SU-DHL-6 (cell line): Measurements from ENCODE around the gene GORASP2.

Source experiments
- H2AFZ ChIP-seq: fragments of 200-600 bp; sonication (generic); 2 replicates; pipeline ENCODE4 v1.6.1; 2014; ENCODE audit warnings: low read depth, mild to moderate bottlenecking, moderate library complexity, mixed read lengths, antibody characterized with exemption, low read length; ENCODE audit not compliant: severe bottlenecking
- H3F3A ChIP-seq: fragments of 200-600 bp; shearing (Covaris generic); 2 replicates; pipeline ENCODE4 v1.6.0; 2016; ENCODE audit warnings: antibody characterized with exemption, mild to moderate bottlenecking; ENCODE audit not compliant: insufficient read depth
- H3K27ac ChIP-seq: fragments of 200-600 bp; sonication (generic); 2 replicates; pipeline ENCODE4 v1.5.1; 2016; ENCODE audit warnings: low read depth, mild to moderate bottlenecking, low read length, moderate library complexity, mixed read lengths
- H3K27me3 ChIP-seq: fragments of 200-600 bp; sonication (generic), shearing (Covaris generic); 2 replicates; pipeline ENCODE4 v1.6.0; 2014; ENCODE audit warnings: mild to moderate bottlenecking, low read length
- H3K36me3 ChIP-seq: fragments of 200-600 bp; sonication (generic); 2 replicates; pipeline ENCODE4 v1.6.1; 2014; ENCODE audit warnings: mild to moderate bottlenecking, low read length, mixed read lengths
- H3K4me2 ChIP-seq: fragments of 300-600, 200-600 bp; shearing (Covaris generic), sonication (generic); 2 replicates; pipeline ENCODE4 v1.6.0; 2014; ENCODE audit warnings: low read length, low read depth, mild to moderate bottlenecking; ENCODE audit not compliant: poor library complexity, severe bottlenecking
- H3K4me3 ChIP-seq: fragments of 200-600 bp; sonication (generic); 2 replicates; pipeline ENCODE4 v1.5.1; 2014; ENCODE audit warnings: antibody characterized with exemption, low read length, mild to moderate bottlenecking, mixed read lengths; ENCODE audit not compliant: insufficient read depth, poor library complexity, severe bottlenecking
- H3K79me2 ChIP-seq: fragments of 200-600 bp; sonication (generic); 2 replicates; pipeline ENCODE4 v1.6.1; 2014; ENCODE audit warnings: mild to moderate bottlenecking, low read length, moderate library complexity; ENCODE audit not compliant: insufficient read depth
- H3K9ac ChIP-seq: fragments of 200-600 bp; sonication (generic); 2 replicates; pipeline ENCODE4 v1.7.0; 2014; ENCODE audit warnings: mild to moderate bottlenecking, low read length
- H3K9me2 ChIP-seq: fragments of 200-600 bp; sonication (generic); replicated peaks from 2 replicates; pipeline ENCODE4 v1.6.1; 2014; ENCODE audit warnings: low read length; ENCODE audit not compliant: insufficient read depth
- H3K9me3 ChIP-seq: fragments of 200-600 bp; sonication (generic); 2 replicates; pipeline ENCODE4 v1.6.1; 2014; ENCODE audit warnings: low read length, mixed read lengths; ENCODE audit not compliant: insufficient read depth
- H4K20me1 ChIP-seq: fragments of 200-600 bp; sonication (generic); 2 replicates; pipeline ENCODE4 v1.6.1; 2014; ENCODE audit warnings: low read depth, mild to moderate bottlenecking, antibody characterized with exemption, low read length, moderate library complexity, mixed read lengths
- EZH2phosphoT487 ChIP-seq: fragments of 200-600 bp; sonication (generic), shearing (Covaris generic); conservative IDR thresholded peaks from 2 replicates; pipeline ENCODE4 v1.6.1; 2018; ENCODE audit warnings: mild to moderate bottlenecking, antibody characterized with exemption, low read length, moderate library complexity, mixed read lengths
- TF ChIP-seq, protein P1 (sequence below): fragments of 200-600 bp; sonication (generic); IDR thresholded peaks from one replicate; pipeline ENCODE4 v1.5.1; 2017; ENCODE audit warnings: antibody characterized with exemption, mild to moderate bottlenecking, low read length, moderate library complexity; ENCODE audit not compliant: insufficient read depth, poor library complexity, severe bottlenecking

Gene GORASP2

DNA sequence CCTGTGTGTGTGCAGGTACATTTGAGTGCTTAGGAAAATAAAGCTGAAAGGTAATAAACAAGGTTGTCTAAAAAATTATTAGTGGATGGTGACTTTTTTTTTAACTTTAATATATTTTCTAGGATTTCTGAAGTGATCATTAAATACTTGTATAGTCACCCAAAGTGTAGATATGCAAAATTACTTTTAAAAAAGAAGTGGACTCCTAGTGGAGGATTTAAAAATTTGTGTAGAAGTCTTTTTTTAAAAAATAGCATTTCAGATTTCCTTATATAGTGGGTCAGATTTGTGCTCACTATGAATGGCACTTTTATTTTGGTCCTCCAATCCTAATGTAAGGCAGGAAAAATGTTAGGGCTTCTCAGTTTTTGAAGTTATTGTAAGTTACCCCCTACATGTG is 3.9 kb downstream of the GORASP2 start:
- H3K4me2 ChIP-seq, result peak overlapping the region; percentile 83
- H3F3A ChIP-seq, result peaks cover 5% of the 10 kb centered on the region
- H3K4me3 ChIP-seq, result no peak overlapping the region
- H3K9ac ChIP-seq, result peak overlapping the region; percentile 5; the same call in 1 of the 2 replicates
- H3K9me2 ChIP-seq, result no peaks in the 10 kb centered on the region
- H3K9me3 ChIP-seq, result no peaks in the 10 kb centered on the region
- TF ChIP-seq EZH2phosphoT487, result no peak
- TF ChIP-seq, protein P1, sequence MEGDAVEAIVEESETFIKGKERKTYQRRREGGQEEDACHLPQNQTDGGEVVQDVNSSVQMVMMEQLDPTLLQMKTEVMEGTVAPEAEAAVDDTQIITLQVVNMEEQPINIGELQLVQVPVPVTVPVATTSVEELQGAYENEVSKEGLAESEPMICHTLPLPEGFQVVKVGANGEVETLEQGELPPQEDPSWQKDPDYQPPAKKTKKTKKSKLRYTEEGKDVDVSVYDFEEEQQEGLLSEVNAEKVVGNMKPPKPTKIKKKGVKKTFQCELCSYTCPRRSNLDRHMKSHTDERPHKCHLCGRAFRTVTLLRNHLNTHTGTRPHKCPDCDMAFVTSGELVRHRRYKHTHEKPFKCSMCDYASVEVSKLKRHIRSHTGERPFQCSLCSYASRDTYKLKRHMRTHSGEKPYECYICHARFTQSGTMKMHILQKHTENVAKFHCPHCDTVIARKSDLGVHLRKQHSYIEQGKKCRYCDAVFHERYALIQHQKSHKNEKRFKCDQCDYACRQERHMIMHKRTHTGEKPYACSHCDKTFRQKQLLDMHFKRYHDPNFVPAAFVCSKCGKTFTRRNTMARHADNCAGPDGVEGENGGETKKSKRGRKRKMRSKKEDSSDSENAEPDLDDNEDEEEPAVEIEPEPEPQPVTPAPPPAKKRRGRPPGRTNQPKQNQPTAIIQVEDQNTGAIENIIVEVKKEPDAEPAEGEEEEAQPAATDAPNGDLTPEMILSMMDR, result no peak
- H3K79me2 ChIP-seq, result peaks cover 95% of the 10 kb centered on the region
- H3K36me3 ChIP-seq, result peaks cover 18% of the 10 kb centered on the region
- H2AFZ ChIP-seq, result no peak overlapping the region
- H3K27me3 ChIP-seq, result no peaks in the 10 kb centered on the region
- peaks cover 37% of the 10 kb centered on the region for H4K20me1 ChIP-seq
- no peak overlapping the region for H3K27ac ChIP-seq

DNA sequence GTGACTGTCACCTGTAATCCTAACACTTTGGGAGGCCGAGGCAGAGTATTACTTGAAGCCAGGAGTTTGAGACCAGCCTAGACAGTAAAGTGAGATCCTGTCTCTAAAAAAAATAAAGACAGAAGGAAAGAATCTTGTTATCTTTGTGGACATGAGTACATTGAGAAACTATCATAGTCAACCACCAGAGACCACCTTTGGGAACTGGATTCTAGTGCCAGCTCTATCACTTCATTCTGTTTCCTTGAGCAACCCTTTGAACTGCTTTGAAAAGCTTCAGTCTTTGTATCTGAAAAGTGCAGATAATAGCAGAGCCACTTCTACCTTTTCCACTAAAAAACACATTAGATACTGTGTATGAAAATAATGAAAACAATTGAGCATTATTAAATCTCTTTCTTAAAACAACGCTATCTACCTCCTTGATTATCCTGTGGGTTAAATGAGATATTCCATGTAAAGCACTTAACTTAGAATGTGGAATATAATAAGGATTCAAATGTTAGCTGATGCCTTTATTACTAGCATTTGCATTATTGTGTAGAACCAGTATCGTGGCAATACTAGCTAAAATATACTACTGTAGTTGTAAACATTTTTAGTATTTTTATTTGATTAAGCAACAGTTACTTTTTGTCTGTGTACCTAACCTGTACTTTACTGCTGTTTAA is 8.8 kb downstream of the GORASP2 start:
- Histone ChIP-seq H3K9me2 (no peaks in the 10 kb centered on the region), H3K9ac (no peak overlapping the region), H3K27ac (no peak overlapping the region), H3K4me2 (no peak overlapping the region), H4K20me1 (peaks cover 32% of the 10 kb centered on the region), H3F3A (peaks cover 6% of the 10 kb centered on the region), H2AFZ (no peak overlapping the region), H3K9me3 (no peaks in the 10 kb centered on the region), H3K36me3 (peaks cover 11% of the 10 kb centered on the region), H3K79me2 (peaks cover 100% of the 10 kb centered on the region), H3K27me3 (no peaks in the 10 kb centered on the region), H3K4me3 (no peak overlapping the region)
- TF ChIP-seq, protein P1, result no peak
- TF ChIP-seq EZH2phosphoT487, result no peak

DNA sequence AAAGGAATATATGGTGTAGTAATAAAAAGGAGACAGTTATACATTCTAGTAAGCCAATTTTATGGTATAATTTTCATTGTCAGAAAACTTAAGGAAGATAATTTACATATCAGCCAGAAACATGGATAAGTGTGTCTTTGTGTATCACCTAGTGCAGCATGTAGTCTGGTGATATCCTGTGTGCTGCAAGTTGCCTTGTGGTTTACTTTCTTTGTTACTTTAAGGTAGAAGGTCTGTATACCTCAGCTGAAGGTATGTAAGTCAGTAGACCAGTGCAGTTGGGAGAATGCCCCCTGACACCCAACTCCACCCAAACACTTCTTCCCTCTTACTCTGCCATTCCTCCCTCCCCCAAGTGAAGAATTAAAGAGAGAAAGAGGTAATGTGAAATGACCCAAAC is 11.0 kb downstream of the GORASP2 start:
- H3K27ac ChIP-seq, result no peak overlapping the region
- H3K9me3 ChIP-seq, result no peaks in the 10 kb centered on the region
- H3K9me2 ChIP-seq, result no peaks in the 10 kb centered on the region
- H3K4me2 ChIP-seq, result no peak overlapping the region
- no peak overlapping the region for H3K4me3 ChIP-seq
- H2AFZ ChIP-seq, result no peak overlapping the region
- no peak overlapping the region for H3K9ac ChIP-seq
- TF ChIP-seq, protein P1, result no peak
- no peak for TF ChIP-seq EZH2phosphoT487
- peaks cover 100% of the 10 kb centered on the region for H3K79me2 ChIP-seq
- peaks cover 41% of the 10 kb centered on the region for H4K20me1 ChIP-seq
- H3K27me3 ChIP-seq, result no peaks in the 10 kb centered on the region
- H3K36me3 ChIP-seq, result peaks cover 11% of the 10 kb centered on the region
- H3F3A ChIP-seq, result peaks cover 6% of the 10 kb centered on the region
